Measurements from ENCODE around the gene UBE2A. TPM values are rescaled to one million over a fixed set of nuclear protein-coding genes. Genes with fewer than 3 reads are reported as not detected.

The UBE2A gene
- total and polyA plus RNA-seq, 2 donors (not counting 3 experiments of a cell fraction or from before 2014, with no cell fraction given): 40.7 to 66.9 TPM

- no peak overlapping the region for H3K9ac ChIP-seq (replicated peaks; ENCODE audit: extremely low read depth, insufficient read depth, low read length)
- H3K9me1 ChIP-seq (replicated peaks; ENCODE audit: control insufficient read depth, extremely low read depth, insufficient read depth, low read length): no peaks in the 10 kb centered on the region
- H3K36me3 ChIP-seq (ENCODE audit: control insufficient read depth in 2 of 2, extremely low read depth in 1 of 2, insufficient read depth in 2 of 2, low read length in 2 of 2): no peaks in the 10 kb centered on the region
- dilution Hi-C loops (cut with MboI; ENCODE audit: extremely low pct_ligation_motif_present, low sequenced_read_pairs): no loop called here
- no TSS peak for BruUV-seq (replicated peaks)
- no peaks in the 10 kb centered on the region for H3K27me3 ChIP-seq (ENCODE audit: control insufficient read depth in 2 of 2, insufficient read depth in 2 of 2, low read length in 2 of 2)
- intact Hi-C loops (cut with micrococcal nuclease): no loop called here
- no peak overlapping the region for H3K27ac ChIP-seq (ENCODE audit: insufficient read depth, low read depth, low read length)
- H3K4me2 ChIP-seq (ENCODE audit: insufficient read depth, low read length): no peak overlapping the region
- H3K9me3 ChIP-seq (replicated peaks; ENCODE audit: control insufficient read depth, insufficient read depth, low read length): no peaks in the 10 kb centered on the region
- TF ChIP-seq JUN (IDR thresholded peaks at IDR 0.05; ENCODE audit: borderline replicate concordance, insufficient read depth, insufficient read length, low read depth) (no peak), FOS (IDR thresholded peaks at IDR 0.05; ENCODE audit: borderline replicate concordance, insufficient read depth, low read length) (no peak), CTCF (IDR thresholded peaks at IDR 0.05; ENCODE audit: extremely low read depth in 1 of 2, insufficient read depth in 1 of 2, low read depth in 1 of 2, low read length in 2 of 2) (no peak)
- no peaks in the 10 kb centered on the region for H4K20me1 ChIP-seq (replicated peaks; ENCODE audit: control insufficient read depth, extremely low read depth, insufficient read depth, low read length)
- H3K79me2 ChIP-seq (ENCODE audit: control insufficient read depth, insufficient read depth, low read length): peaks cover 62% of the 10 kb centered on the region
- H2AFZ ChIP-seq (ENCODE audit: low read depth, low read length): no peak overlapping the region
- H3K4me1 ChIP-seq (ENCODE audit: control insufficient read depth, extremely low read depth, insufficient read depth, low read length): peaks cover 2% of the 10 kb centered on the region
- FAIRE-seq: no peak
- ChIA-PET POLR2A (no interaction called here), CTCF (interaction anchor here (0.9 to 4.1 kb wide), 3 partner anchors 14 to 86 kb away, joined by 3 to 27 read pairs (median 3); no protein-coding TSS in a partner anchor)
- no peak overlapping the region for H3K4me3 ChIP-seq (replicated peaks in 1 of 3; ENCODE audit: insufficient read depth in 1 of 3, low read depth in 1 of 3, low read length in 3 of 3)
- no peak for DNase-seq (ENCODE audit: low read depth, low spot score)
Measured at GRCh38 chrX:119602701-119603255, 28.4 kb downstream of the UBE2A start.
